Endothelial cell of umbilical vein (primary cell): ENCODE data around the gene MYO1E. TPM values are rescaled to one million over a fixed set of nuclear protein-coding genes. Genes with fewer than 3 reads are reported as not detected.
A peak's percentile ranks its signal among the peaks of the same experiment; 100 is the strongest.

Source experiments
- BruUV-seq: library from RNA; stranded (reverse); fragments of 400-500 nt; replicated peaks from 2 replicates; lab custom pipeline; 2021; lab: Mats Ljungman, UMichigan
- CTCF ChIA-PET: fragments of 300-600, 350-600 bp; sonication (Branson Sonifier 250); formaldehyde crosslinking; loops from one replicate; lab custom pipeline; 2021; ENCODE audit warnings: antibody characterized with exemption, inconsistent platforms; lab: Charles Lee
- POLR2A ChIA-PET: fragments of 300-600, 350-600 bp; sonication (Branson Sonifier 250); formaldehyde crosslinking; loops from one replicate; lab custom pipeline; 2021; ENCODE audit warnings: antibody characterized with exemption, inconsistent platforms; lab: Charles Lee
- DNase-seq: peaks from one replicate; pipeline ENCODE4 v3.0.0-alpha.2; 2011; ENCODE audit warnings: low read depth, low spot score
- FAIRE-seq: peaks from 2 replicates; lab custom pipeline; 2011; peaks lifted over from hg19 to GRCh38; lab: Jason Lieb, UNC
- H2AFZ ChIP-seq: 2 replicates; pipeline ENCODE4 v1.6.0; 2012; ENCODE audit warnings: low read depth, low read length, control low read depth, inconsistent platforms
- H3K27ac ChIP-seq: 2 replicates; pipeline ENCODE4 v1.5.1; 2011; ENCODE audit warnings: low read depth, mild to moderate bottlenecking, control low read depth, low read length, moderate library complexity; ENCODE audit not compliant: insufficient read depth
- H3K27me3 ChIP-seq, 2 experiments: 2 replicates each; pipeline versions ENCODE4 v1.6.0 to v1.6.1; 2011; ENCODE audit warnings: low read length in 2 of 2, mixed read lengths in 1 of 2; ENCODE audit not compliant: control insufficient read depth in 2 of 2, insufficient read depth in 2 of 2
- H3K36me3 ChIP-seq, 2 experiments: 2 replicates in 1 of 2; 3 replicates in 1 of 2; pipeline ENCODE4 v1.5.1; 2011; ENCODE audit warnings: low read length in 2 of 2, mild to moderate bottlenecking in 1 of 2, moderate library complexity in 1 of 2; ENCODE audit not compliant: control insufficient read depth in 2 of 2, insufficient read depth in 2 of 2; ENCODE audit errors: extremely low read depth in 1 of 2
- H3K4me1 ChIP-seq: 3 replicates; pipeline ENCODE4 v1.5.1; 2011; ENCODE audit warnings: mild to moderate bottlenecking, low read length; ENCODE audit not compliant: control insufficient read depth, insufficient read depth; ENCODE audit errors: extremely low read depth
- H3K4me2 ChIP-seq: 2 replicates; pipeline ENCODE4 v1.6.1; 2011; ENCODE audit warnings: low read length, control low read depth, mixed read lengths; ENCODE audit not compliant: insufficient read depth
- H3K4me3 ChIP-seq, 3 experiments: fragments of 200-600 bp in 1 of 3; sonication (generic), shearing (Covaris generic) in 1 of 3; replicated peaks in 1 of 3; 2 replicates each; pipeline ENCODE4 v1.5.1; 2011 to 2016; ENCODE audit warnings: control low read depth in 3 of 3, low read length in 3 of 3, mild to moderate bottlenecking in 2 of 3, inconsistent platforms in 1 of 3, low read depth in 1 of 3, moderate library complexity in 1 of 3; ENCODE audit not compliant: insufficient read depth in 1 of 3
- H3K79me2 ChIP-seq: 2 replicates; pipeline ENCODE4 v1.6.0; 2012; ENCODE audit warnings: low read length, inconsistent platforms; ENCODE audit not compliant: control insufficient read depth, insufficient read depth
- H3K9ac ChIP-seq: replicated peaks from 2 replicates; pipeline ENCODE3; 2011; ENCODE audit warnings: low read length, control low read depth; ENCODE audit not compliant: insufficient read depth; ENCODE audit errors: extremely low read depth
- H3K9me1 ChIP-seq: replicated peaks from 3 replicates; pipeline ENCODE4 v1.6.0; 2011; ENCODE audit warnings: mild to moderate bottlenecking, low read length; ENCODE audit not compliant: control insufficient read depth, insufficient read depth; ENCODE audit errors: extremely low read depth
- H3K9me3 ChIP-seq: replicated peaks from 2 replicates; pipeline ENCODE4 v1.5.1; 2012; ENCODE audit warnings: low read length, inconsistent platforms; ENCODE audit not compliant: control insufficient read depth, insufficient read depth
- H4K20me1 ChIP-seq: replicated peaks from 2 replicates; pipeline ENCODE3; 2011; ENCODE audit warnings: mild to moderate bottlenecking, low read length; ENCODE audit not compliant: control insufficient read depth, insufficient read depth; ENCODE audit errors: extremely low read depth
- CTCF ChIP-seq, 2 donors: IDR thresholded peaks; 1 replicate in 1 of 2; 2 replicates in 1 of 2; pipeline ENCODE4 v1.5.1; 2011; ENCODE audit warnings: low read length in 2 of 2, mild to moderate bottlenecking in 2 of 2, moderate library complexity in 2 of 2, control low read depth in 1 of 2, inconsistent platforms in 1 of 2, low read depth in 1 of 2; ENCODE audit not compliant: insufficient read depth in 1 of 2; ENCODE audit errors: extremely low read depth in 1 of 2
- EZH2 ChIP-seq: IDR thresholded peaks from 2 replicates; pipeline ENCODE4 v1.6.1; 2012; ENCODE audit warnings: borderline replicate concordance, low read depth, mild to moderate bottlenecking, moderate library complexity, low read length, inconsistent platforms; ENCODE audit not compliant: severe bottlenecking
- FOS ChIP-seq: IDR thresholded peaks from 2 replicates; pipeline ENCODE4 v1.6.1; 2011; ENCODE audit warnings: mild to moderate bottlenecking, low read length, moderate library complexity, borderline replicate concordance; ENCODE audit not compliant: insufficient read depth
- JUN ChIP-seq: IDR thresholded peaks from 2 replicates; pipeline ENCODE4 v1.6.1; 2011; ENCODE audit warnings: borderline replicate concordance, low read depth; ENCODE audit not compliant: insufficient read length, insufficient read depth
- MYC ChIP-seq: IDR thresholded peaks from one replicate; pipeline ENCODE4 v1.6.1; 2011; ENCODE audit warnings: mild to moderate bottlenecking, low read depth, low read length
- POLR2A ChIP-seq: IDR thresholded peaks from 2 replicates; pipeline ENCODE4 v1.6.1; 2012; ENCODE audit warnings: low read depth, mild to moderate bottlenecking, control low read depth, low read length
- dilution Hi-C: fragments of 300-500 bp; cut with MboI; formaldehyde crosslinking; loops from one replicate; pipeline ENCODE4 v1.15.0; 2019; ENCODE audit warnings: low sequenced_read_pairs; ENCODE audit not compliant: extremely low pct_ligation_motif_present
- intact Hi-C: fragments of 100-400 bp; cut with micrococcal nuclease; formaldehyde crosslinking; loops from one replicate; pipeline ENCODE4 v1.10.0; 2022
- polyA plus RNA-seq, 4 experiments: library from polyadenylated mRNA; depleted of rRNA in 3 of 4; stranded (reverse) in 3 of 4; unstranded in 1 of 4; fragments of >200 nt; gene quantifications; 2 replicates each; pipeline versions ENCODE4 v1.2.1 to v1.2.3, GENCODE V29; 2011 to 2012; ENCODE audit warnings: missing spikeins in 1 of 4
- total RNA-seq: library from RNA; stranded (reverse); gene quantifications from 2 replicates; pipeline ENCODE4 v1.2.3, GENCODE V29; 2021

MYO1E gene
- total and polyA plus RNA-seq, 2 donors (not counting 3 experiments of a cell fraction or from before 2014, with no cell fraction given) = 31.6 to 218 TPM

DNA sequence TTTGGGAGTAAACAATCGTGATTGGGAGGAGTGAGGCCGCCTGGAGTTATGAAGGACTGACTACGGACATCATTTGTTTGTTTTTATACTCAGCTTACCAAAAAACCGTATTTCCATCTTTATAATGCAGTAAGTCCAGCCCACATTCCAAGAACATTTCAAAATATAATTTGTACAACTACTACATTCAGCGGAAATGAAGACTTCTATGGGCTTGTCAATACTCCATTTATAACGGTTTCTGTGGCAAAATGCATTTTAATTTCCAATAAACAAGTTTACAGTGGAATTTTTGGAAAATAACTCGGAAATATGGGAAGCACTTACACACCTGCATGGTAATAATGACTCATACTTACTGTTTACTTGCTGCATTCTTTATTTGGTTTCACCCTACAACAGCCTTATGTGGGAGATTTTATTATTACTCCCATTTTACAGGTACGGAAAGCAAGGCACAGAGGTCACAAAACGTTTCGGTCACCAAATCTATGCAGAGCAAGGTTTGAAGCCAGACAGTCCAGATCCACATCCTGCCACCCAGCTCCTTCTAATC is 103.7 kb downstream of the MYO1E start:
- Histone ChIP-seq H3K27me3 (no peaks in the 10 kb centered on the region), H2AFZ (no peak overlapping the region), H3K79me2 (peaks cover 9% of the 10 kb centered on the region), H3K4me1 (peaks cover 16% of the 10 kb centered on the region), H3K4me2 (peak overlapping the region; percentile 49), H3K4me3 (no peak overlapping the region), H3K9me3 (no peaks in the 10 kb centered on the region), H3K9me1 (no peaks in the 10 kb centered on the region), H3K36me3 (no peaks in the 10 kb centered on the region), H3K9ac (no peak overlapping the region), H3K27ac (no peak overlapping the region), H4K20me1 (no peaks in the 10 kb centered on the region)
- FAIRE-seq = peak; percentile 24
- POLR2A ChIA-PET = no interaction called here
- no TSS peak for BruUV-seq
- CTCF ChIA-PET = interaction anchor here (0.9 to 1.6 kb wide), 3 partner anchors 9 to 31 kb away, joined by 4 to 6 read pairs (median 4); no protein-coding TSS in a partner anchor
- TF ChIP-seq CTCF (IDR thresholded peaks at IDR 0.05; ENCODE audit: extremely low read depth in 1 of 2, insufficient read depth in 1 of 2, low read depth in 1 of 2, low read length in 2 of 2) (no peak), JUN (peak; percentile 8), POLR2A (no peak), FOS (no peak), EZH2 (no peak), MYC (no peak)
- dilution Hi-C loops (no loop called here), intact Hi-C loops (loop anchor here (1.0 kb wide), 1 partner anchor 103 kb away; the partner anchor contains the start of gene MYO1E)
- no peak for DNase-seq
